NCI-H2029 (cell line): ENCODE data around the gene LZTS3.
"Not testable (repeated sequence)": the region's sequence is repeated elsewhere in the genome, so short reads cannot be mapped to it uniquely, and the experiment has no call there.

Experiments used
- DNase-seq: peaks from one replicate; lab custom pipeline; 2025; lab: John Stamatoyannopoulos, UW

Gene LZTS3

DNA sequence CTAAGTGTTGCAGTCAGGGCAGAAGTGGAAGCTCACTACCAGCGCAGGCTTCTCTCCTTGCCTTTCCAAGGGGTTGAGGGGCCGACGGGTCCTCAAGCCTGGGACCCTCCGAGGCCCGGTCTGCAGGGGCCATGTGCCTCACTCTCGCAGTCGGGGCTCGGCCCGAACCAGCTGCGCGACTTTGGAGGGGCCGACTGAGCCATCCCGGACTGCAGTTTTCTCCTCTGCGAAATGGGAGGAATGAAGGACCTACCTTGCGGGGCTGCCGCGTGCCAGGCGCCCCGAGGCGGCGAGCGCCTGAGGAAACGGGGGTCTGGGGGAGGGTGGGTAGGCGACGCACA, 5.6 kb downstream of the LZTS3 start:
- no peak for DNase-seq

DNA sequence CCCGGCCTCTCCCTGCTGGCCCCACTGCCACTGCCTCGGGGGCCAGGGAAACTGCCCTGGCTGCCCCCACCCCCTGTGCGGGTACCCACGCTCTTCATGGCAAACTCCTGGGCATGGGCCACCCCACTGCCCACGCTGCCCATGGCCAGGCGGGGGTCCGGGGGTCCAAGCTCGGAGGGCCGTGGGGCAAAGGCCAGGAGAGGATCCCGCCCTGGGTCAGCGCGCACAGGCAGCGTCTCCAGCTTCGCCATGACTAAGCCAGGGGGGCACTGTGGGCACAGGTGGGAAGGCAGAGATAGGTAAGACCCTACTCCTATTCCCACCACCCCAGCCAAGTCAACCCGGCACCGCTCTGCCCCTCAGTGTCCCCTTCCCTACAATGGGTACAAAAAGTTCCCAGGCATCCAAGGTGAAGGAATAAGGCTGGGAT, 6.4 kb downstream of the LZTS3 start:
- no peak for DNase-seq

DNA sequence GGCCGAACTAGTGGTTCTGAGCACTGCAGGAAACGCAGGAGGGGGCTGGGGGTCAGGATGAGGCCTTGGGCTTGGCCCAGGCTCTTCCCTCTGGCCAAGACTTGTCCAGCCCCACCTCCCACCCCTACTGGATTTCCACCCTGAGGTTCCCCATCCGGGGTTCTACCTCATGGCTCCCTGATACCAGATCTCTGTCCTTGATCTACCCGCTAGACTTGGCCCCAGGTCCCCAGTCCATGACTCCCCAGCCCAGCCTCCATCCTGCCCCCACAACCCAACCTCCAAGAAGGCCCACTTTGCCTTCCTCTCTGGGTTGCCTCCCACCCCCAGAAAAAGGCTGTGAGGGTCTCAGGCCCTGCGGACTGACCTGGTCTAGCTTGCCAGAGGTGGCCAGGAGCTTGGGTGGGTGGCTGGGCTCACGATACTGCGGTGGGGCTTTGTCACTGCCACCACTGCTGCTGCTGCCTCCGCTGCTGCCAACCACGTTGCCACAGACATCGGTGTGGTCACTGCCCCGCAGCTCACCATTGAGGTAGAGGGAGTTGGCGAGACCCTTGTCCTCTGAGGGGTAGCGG, 6.9 kb downstream of the LZTS3 start:
- no peak for DNase-seq

DNA sequence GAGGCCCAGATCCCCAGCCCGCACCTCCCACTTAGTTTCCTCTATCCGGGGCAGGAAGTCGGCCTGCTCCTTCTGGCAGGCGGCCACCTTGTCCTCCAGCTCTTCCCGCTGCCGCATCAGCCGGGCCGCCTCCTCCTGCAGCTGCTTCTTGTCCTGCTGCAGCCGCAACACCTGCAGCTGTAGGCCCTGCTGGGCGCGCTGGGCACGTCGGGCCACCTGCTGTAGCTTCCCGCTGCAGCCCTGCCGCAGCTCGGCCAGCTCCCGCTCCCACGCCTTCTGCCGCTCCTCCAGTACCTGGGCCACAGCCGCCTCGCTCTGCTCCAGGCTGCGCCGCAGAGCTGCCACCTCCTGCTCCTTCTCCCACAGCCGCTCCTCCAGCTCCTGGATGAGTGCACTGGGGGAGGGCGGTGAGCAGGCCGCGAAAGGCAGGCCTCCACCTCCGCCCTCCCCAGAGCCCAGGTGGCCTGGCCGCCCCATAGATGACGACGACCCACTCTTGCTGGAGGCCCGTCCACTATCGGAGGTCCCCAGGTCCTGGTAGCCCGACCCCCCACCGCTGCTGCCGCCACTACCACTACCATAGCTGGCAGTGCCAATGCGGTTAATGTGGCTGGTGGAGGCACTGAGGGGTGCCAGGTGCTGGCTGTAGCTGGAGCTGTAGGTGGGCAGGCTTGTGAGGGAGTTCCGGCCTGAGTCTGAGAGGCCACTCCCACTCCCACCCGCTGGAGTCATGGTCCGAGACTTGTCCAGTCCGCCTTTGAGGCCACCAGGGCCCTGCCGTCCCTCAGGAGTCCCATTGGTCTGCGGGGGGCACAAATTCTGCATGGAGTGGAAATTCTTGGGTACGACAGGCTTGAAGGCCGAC, 7.6 kb downstream of the LZTS3 start:
- DNase-seq = peak; percentile 92

DNA sequence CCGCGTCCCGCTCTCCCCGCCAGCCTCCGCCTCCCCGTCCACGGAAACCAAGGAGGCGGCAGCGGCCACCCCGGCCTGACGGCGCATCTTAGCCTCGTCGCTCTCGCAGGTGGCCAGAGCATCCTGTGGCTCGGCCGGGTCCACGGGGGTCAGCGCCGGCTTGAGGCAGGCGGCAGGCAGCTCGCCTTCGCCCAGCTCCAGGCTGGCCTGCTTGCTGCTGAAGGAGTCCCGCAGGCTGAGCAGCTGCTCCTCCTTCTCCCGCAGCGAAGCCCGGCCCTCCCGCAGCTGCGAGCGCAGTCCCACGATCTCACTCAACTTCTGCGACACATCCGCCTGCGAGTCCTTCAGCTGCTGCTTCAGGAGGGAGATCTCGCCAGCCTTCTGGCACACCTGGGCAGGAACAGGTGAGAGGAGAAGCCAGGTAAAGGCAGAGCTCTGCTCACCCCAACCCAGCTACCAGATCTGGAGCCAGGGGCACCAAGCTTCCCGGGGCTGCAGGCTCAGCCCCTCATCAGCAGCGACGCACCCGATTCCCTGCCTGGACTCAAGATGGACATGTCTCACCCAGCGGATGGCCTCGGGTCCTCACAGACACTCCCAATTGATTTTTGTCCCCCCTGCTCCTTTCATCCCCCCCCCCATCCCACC, 8.5 kb downstream of the LZTS3 start:
- DNase-seq = no peak

DNA sequence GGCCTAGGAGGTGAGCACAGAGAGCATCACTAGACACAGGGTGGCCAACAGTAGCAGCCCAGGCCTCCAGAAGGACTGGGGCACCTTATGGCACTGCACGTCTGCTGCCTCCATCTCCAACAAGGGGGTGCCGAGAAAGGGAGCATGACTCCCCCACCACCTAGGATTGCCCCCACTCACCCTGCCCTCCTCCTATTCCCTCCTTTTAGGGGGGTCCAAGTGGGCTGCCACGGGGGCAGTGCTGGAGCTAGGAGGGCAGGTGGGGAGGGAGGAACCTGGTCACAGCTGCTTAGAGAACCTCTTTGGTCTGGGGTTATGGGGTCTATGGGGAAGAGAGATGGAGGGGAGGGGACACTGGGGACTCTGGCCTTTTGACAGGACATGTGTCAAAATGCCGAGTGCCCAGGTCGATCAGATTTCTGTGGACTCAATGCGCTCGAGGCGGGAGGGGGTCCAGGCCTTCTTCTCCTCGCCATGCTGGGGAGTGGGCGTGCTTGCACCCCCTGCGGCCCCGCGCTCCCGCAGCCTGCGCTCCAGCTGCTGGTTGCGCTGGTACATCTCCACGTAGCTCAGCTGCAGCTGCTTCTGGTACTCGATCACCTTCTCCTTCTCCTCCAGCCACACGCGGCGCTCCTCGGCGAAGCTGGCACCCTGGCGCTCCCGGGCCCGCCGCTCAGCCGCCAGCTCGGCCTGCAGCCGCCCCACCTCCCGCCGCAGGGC, 9.1 kb downstream of the LZTS3 start:
- DNase-seq = no peak

DNA sequence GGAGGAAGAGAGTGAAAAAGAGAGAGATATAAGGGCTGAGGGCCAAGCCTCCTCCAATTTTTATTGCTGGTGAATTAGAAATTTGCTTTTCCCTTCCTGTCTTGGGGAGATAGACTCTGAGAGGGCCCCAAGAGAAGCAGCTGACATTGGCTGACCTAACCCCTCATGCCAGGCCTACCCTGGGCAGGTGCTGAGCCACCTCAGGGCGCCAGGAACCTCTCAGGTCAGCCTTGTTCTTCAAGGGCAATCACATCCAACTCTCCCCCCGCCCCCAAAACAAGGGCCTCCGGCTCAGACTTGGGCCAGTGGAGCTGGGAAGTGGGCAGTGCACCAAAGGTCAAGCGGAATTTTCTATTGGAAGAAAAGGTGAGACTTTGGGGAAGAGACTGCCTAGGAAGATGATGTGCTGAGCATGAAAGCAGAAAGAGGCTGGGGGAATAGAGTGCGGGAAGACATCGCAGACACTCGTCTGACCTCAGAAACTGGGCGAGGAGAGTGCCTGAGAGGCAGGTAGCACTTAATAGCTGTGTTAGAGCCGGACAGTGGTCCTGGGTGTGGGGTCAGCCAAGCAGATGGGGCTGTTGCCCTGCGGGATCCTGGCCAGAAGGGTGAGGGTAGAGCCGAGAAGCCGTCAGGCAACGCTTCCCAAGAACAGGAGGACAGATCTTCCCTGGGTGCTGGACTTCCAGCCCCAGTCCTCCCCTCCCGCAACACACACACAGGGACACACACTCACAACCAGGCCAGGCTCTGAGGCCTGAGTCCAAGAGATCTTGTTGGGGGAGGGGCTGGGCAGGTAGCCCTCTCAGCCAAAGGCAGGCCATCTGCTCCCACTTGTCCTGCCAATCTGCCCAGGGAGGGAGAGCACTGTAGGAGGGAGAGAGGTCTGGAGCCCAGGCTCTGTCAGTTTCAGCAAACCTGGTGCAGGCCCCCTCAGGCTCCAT, 10.0 kb downstream of the LZTS3 start:
- DNase-seq = peak; percentile 69

- DNase-seq = peak; percentile 97
Measured at GRCh38 chr20:3162080-3162611, 11.2 kb downstream of the LZTS3 start.

DNA sequence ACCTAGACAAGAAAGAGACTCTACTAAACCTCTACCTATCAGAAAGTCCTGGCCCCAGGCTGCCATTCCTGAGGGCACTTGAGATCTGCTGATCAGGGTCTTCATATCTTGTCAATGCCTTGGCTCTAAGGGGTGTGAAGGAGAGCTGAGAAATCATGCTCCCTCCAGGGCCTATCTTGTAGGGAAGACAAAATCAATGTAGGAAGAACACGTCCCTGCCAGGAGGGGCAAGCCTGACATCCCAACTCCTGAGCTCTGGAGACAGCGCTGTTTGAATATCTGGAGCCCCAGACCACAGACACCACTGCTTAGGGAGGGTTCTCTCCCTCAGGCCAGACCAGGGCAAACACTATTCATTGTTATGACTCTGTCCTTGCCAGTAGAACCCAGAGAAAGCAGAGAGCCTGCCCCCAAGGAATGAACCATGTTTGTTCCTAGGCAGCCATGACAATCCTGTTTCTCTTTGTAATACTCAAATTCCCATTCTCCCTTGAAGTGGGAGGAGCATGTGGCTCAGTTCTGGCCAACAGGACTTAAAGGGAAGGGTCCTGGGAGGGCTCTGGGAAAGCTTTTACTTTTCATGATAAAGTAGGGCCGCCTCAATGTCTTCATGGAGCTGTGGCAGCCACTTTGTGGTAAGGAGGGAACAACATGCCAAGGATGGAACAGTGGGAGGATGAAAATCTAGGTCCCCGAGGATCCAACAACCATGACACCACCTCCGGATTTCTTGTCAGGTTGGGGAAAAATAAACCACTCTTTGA, 11.9 kb downstream of the LZTS3 start:
- DNase-seq = peak; percentile 37

GRCh38 chr20:3160418-3160817, 12.9 kb downstream of the LZTS3 start:
- no peak for DNase-seq

- DNase-seq = no peak
Measured at GRCh38 chr20:3158968-3159431, 14.3 kb downstream of the LZTS3 start.

DNA sequence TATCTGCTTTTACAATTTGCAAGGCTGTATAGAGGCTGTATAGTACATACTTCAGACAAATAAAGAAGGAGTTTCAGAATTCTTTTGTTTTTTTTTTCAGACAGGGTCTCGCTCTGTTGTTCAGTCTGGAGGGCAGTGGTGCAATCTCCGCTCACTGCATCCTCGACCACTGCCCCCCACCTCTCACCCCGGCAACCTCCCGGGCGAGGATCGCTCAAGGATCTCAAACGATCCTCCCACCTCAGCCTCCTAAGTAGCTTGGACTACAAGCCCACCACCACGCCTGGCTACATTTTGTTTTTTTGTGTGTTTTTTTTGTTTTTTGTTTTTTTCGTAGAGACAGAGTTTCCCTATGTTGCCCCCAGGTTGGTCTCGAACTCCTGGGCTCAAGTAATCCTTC, 15.5 kb downstream of the LZTS3 start:
- no peak for DNase-seq

DNA sequence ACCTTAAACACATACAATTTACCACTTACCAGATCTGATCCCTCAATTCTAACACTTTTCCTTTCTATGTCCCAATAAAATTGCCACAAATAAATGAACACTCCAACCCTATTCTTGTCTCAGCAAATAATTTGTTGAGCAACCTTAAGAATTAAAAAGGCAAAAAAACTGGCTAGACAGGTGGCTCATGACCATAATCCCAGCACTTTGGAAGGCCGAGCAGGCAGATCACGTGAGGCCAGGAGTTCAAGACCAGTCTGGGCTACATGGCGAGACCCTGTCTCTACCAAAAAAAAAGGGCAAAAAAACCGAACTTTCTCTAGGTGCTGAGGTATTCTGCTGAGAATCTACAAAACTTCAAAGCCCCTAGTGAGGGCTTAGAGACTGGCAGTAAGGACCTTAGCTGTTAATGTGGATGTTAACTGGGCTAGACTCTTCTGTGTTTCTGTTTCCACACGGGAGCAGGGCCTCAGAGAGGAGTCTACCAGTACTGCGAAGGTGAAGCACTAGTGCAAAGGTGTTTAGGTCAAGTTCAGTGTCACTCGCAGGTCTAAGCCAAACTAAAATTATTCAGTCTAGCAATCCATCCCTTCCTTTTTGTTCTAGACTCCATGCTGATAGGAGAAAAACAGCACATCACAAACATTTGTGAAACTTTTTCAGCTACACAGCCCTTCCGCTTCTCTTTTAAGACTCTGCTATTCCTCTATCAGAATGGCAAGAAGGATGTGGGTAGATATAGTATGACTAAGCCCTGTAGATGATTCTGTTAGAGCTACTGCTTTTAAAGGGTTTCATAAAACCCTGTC, 16.3 kb downstream of the LZTS3 start:
- DNase-seq = no peak

DNA sequence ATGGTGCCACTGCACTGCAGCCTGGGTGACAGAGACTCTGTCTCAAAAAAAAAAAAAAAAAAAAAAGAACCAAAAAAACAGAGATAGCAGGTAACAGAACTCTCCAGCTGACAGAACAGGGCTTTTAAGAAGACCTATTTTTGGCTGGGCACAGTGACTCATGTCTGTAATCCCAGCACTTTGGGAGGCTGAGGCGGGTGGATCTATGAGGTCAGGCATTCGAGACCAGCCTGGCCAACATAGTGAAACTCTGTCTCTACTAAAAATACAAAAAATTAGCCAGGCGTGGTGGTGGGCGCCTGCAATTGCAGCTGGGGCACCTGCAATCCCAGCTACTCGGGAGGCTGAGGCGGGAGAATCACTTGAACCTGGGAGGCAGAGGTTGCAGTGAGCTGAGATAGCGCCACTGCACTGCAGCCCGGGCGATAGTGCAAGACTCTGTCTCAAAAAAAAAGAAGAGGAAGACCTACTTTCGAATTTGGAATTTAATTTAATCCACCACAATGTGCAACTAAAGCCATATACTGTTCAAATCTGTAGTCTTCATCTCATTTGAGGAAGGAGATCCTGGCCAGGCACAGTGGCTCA, 21.2 kb downstream of the LZTS3 start:
- not testable (repeated sequence) for DNase-seq

GRCh38 chr20:3150908-3151307, 22.4 kb downstream of the LZTS3 start:
- DNase-seq = no peak

DNA sequence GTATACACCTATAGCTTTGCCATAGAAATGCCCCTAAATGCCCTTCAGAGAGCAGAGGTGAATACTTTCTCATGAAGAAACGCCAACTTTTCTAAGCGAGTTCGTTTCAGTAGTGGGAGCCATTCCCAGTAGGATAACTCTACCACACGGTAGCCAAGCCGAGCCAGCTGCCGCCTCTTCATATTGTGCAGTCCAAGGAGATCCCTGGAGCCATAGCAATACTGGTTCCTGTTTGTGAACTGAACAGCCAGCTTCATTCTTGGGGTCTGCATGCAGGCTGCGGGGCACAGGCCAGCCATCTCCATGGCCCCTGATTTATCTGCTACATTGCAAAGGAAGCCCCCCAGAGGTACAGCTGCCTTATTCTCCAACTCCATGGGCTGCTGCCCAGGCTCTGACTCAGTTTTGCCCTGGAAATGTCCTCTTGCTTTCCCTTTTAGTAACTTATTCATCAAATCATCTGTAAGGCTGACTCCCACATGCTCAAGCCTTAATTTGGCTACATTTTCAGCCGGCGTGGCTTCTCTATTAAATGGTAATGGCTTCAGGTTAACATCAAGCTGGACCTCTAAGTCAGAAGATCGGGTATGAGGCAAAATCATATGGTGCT, 26.5 kb downstream of the LZTS3 start:
- DNase-seq = no peak

DNA sequence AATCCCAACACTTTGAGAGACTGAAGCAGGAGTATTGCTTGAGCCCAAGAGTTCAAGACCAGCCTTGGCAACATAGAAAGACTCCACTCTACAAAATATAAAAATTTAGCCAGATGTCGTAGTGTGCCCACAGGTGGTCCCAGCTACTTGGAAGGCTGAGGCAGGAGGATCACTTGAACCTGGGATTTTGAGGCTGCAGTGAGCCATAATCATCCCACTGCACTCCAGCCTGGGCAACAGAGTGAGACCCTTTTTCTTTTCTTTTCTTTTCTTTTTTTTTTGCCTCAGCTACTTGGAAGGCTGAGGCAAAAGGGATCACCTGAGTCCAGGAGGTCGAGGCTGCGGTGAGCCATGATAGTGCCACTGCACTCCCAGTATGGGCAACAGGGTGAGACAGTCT, 31.6 kb downstream of the LZTS3 start:
- DNase-seq = no peak

GRCh38 chr20:3137492-3137891, 35.9 kb downstream of the LZTS3 start:
- DNase-seq = no peak
